ENCODE results near the gene SERPINB12.

SERPINB12 gene, protein sequence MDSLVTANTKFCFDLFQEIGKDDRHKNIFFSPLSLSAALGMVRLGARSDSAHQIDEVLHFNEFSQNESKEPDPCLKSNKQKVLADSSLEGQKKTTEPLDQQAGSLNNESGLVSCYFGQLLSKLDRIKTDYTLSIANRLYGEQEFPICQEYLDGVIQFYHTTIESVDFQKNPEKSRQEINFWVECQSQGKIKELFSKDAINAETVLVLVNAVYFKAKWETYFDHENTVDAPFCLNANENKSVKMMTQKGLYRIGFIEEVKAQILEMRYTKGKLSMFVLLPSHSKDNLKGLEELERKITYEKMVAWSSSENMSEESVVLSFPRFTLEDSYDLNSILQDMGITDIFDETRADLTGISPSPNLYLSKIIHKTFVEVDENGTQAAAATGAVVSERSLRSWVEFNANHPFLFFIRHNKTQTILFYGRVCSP

DNA sequence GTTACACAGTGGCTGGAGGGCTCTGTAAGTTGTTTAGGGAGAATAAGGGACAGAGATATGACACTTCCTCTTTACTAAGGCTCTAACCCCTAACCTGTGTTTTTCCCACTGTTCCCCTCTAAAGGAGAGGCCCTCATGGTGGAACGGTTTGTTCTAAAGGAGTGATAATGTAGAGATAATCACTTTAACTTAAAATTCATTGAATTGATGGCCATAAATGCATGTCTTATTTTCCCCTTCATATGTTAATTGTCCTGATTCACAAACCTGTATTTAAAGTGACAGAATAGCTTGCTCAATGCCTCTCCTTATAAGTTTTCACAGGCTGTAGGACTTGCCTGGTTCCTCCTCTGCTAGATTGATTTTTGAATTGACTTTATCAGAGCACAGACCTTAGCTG, at the start of gene SERPINB12:
SERPINB12 (plus strand) TSS at position 301 of the 400 bp plus-strand sequence. CDS start 13,791 bp downstream, outside the sequence.
- in situ Hi-C loops (cut with MboI; ENCODE audit: low sequenced_read_pairs): no loop called here

DNA sequence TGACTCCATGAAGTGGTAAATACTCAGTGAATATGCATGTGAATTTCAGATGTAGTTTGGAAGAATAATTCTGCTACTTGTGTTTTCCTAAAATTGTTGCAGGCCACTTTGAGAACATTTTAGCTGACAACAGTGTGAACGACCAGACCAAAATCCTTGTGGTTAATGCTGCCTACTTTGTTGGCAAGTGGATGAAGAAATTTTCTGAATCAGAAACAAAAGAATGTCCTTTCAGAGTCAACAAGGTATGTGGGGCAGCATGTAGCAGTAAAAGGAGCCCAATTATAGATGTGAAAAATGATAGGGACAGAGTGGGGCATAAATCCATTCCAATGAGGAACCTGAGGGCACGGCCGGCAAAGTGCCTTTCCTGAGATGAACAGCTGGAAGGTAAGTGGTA, 49.3 kb upstream of the SERPINB12 start:
- in situ Hi-C loops (cut with MboI; ENCODE audit: low sequenced_read_pairs): no loop called here

DNA sequence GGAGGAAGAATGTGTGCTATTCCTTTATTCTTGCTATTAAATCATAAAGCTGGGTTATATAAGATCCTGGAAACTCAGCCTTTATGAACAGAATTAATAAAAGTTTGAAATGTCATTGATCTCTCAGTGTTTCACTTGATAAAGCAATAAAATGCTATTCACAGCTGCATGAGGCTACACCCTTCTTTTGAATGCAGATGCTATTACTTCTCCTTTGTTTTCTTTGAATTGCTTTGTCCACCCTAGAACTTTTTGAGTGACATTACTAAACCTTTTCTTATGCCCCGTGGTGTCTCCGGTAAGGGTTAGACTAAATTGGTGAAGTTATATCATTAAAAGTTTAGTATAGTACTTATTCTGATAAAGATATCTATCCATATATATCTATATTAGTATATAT, 46.5 kb upstream of the SERPINB12 start:
- in situ Hi-C loops (cut with MboI; ENCODE audit: low sequenced_read_pairs): no loop called here

DNA sequence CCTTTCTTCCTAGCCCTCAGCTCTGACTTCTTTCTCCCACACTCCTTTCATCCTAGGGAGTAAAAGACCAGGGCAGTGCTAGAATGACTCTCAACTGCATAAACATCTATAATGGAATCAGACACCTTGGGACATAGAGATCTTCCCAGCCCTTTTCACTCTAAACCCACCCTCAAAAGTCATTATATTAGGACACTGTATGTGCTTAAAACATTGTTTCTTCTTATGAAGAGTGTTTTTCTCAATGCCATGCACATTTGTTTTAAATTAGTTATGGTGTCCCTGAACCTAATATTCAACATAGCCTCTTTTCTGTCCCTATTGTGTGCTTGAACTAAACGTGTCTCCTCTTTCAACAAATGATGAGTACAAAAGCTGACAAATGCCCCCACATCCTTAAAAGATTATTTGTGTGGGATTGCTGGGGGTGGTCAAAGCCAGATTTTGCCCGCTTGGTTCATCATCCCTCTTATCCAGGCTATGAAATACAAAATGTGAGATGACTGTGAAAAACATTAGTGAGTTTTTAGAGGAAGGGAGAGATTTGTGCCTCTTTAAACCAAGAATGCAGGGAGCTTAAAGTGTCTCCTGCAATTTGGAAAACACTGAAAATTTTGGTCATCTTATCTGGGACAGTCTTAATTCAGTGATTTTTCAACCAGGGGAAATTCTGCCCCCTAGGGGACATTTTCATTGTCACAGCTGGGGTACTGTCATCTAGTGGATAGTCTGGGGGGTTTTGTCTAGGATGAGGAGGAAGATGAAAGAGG, 36.4 kb upstream of the SERPINB12 start:
- in situ Hi-C loops (cut with MboI; ENCODE audit: low sequenced_read_pairs): loop anchor here (25.0 kb wide), 1 partner anchor 482 kb away; no protein-coding TSS in a partner anchor

DNA sequence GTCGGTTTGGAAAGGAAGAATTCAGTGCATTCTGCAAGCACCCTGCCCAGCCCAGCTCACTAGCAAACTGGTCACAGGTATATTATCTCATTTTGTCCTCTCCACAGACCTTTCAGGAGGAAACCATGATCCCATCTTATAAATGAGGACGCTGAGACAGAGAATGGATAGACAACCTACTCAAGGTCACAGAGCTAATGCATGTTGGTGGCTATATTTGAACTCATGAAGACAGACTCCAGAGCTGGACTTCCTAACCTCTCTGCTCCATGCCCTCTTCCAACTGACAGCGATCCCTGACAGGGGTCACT, 35.9 kb upstream of the SERPINB12 start:
- in situ Hi-C loops (cut with MboI; ENCODE audit: low sequenced_read_pairs): loop anchor here (25.0 kb wide), 1 partner anchor 481 kb away; no protein-coding TSS in a partner anchor

DNA sequence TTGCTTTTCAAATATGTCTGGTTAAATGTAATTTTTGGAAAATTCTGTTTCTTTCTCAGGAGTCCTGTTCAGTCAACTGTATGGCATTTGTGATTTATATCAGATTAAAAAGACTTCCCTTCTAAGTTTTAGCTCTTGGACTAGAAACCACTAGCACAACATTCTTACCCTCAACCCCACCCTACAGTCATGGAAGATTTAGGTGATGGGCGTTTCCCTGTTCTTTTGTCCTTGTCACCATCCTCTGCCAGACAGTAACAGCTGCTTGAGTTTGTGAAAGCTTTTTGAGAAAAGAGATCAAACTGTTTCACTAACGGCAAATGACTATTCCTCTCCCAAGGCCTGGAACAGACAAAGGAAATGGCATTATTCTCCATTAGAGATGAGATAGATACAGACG, 33.6 kb upstream of the SERPINB12 start:
- in situ Hi-C loops (cut with MboI; ENCODE audit: low sequenced_read_pairs): loop anchor here (25.0 kb wide), 1 partner anchor 479 kb away; no protein-coding TSS in a partner anchor

DNA sequence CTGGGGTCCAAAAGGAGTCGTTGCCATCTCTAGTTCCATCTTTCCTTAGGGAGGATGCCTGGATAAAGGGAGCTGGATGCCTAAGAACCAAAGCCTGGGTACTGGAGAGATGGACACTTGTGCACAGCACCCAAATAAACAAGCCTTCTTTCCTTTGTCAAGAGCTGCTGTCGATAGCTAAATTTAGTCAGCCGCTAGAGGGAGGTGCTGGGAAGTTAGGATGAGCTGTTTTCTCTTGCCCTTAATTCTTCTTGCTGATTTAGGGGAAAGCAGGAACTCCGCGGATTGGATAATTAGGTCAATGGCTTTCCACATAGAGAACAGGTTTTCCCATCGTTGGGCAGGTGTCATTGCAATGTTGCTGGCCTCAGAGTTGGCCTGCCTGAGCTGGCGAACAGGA, 30.9 kb upstream of the SERPINB12 start:
- in situ Hi-C loops (cut with MboI; ENCODE audit: low sequenced_read_pairs): loop anchor here (25.0 kb wide), 1 partner anchor 476 kb away; no protein-coding TSS in a partner anchor

DNA sequence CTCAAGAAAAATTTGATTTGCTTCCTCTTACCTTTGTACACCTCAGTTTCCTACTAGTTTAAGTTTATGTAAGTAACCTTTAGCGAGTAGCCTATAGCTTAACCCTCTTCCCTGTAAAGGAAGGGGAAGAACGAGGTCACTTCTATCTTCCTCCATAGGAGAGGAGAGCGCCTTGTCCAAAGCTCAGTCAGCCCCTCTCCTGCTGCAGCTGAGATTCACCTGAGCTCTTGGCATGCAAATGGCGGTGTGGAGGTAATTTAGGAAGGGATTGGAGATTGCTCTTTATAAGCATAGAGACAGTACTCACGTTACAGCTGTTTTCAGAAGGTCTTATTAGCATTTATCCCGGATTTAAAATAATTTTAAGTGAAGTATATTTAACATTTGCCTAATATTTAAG, 27.8 kb upstream of the SERPINB12 start:
- in situ Hi-C loops (cut with MboI; ENCODE audit: low sequenced_read_pairs): loop anchor here (25.0 kb wide), 1 partner anchor 473 kb away; no protein-coding TSS in a partner anchor

DNA sequence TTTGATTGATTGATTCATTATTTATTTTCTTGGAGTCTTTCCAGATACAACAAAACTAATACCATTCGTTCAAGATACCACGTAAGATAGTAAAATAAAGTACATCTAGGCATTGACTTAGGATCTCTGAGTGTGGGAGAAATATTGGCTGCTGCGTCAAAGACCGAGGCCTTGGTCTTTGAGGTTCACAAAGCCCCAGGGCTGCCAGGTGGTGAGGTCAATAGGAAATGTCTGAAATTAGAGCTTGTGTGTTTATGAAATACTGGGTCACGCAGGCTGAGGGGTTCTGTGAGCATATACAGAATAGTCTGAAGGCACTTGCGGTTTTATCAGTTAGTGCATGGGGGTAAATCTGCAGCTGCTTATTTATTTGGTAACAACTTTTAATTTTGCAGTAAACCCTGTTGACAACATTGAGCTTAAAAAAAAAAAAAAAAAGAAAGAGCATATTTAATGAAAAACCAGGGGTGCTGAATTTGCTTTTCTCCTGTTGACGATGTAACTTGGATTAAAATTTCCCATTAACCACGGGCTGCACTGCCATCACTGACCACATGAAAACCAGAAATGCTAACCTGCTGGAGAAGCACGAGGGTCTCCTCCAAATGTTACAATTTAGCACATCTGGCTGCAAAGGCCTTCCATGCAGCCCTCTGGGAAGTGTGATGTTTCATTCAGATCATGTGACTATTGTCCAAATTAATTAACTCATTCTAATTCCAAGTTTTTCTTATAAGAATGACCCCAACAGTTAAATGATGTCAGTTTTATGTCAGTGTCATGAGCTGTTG, 27.1 kb upstream of the SERPINB12 start:
- in situ Hi-C loops (cut with MboI; ENCODE audit: low sequenced_read_pairs): loop anchor here (25.0 kb wide), 1 partner anchor 472 kb away; no protein-coding TSS in a partner anchor

DNA sequence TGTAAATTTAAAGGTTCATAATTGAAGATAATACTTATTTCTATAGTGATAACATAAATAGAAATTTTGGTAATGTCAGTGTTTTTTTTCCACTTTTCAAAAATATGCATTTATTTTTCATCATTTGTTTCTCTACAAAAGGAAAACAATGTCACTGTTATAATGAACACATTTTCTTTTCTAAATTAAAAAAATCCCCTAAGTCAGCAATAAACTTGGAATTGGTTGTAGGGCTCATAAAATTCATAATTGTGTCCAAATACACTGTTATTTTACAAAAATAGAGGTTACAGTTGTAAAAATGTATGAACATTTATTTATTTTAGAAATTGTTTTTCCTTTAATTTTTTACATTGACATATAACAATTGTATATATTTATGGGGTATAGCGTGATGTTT, 26.4 kb upstream of the SERPINB12 start:
- in situ Hi-C loops (cut with MboI; ENCODE audit: low sequenced_read_pairs): loop anchor here (25.0 kb wide), 1 partner anchor 472 kb away; no protein-coding TSS in a partner anchor

DNA sequence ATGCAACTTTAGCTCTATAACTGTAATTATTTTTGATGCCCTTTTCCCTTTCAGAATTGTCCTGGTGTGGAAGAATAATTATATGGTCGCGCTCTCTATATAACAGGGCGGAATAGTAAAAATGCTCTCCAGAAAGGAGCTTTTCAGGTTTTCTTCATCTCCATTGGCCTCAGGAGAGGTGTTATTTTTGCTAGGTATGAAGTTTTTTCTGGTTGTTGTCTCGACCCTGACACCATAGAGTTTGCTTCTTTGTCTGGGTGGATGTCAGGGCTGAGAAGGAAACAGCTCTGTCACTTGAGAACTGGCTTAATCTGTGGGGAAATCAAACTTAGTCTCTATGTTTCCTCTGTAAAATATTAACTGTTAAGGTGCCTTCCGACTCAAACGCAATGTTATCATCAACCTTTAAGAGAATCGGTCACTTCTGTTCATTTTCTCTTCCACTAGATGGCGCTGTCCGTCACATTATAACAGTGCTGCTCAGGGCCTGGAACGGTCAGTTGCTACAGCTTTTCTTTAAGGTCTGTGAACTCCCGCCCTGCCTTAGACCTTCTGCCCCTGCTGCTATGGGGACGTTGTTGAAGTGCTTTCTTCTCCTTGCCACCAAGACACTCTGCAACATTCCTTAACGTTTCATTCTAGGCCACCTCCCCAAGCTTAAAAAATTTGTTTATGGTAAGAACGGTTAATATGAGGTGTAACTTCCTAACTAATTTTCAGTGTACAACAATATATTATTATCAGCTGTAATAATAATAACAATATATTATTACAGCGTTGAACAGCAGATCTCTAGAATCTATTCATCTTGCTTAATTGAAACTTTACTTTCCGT, 23.8 kb upstream of the SERPINB12 start:
- in situ Hi-C loops (cut with MboI; ENCODE audit: low sequenced_read_pairs): loop anchor here (25.0 kb wide), 1 partner anchor 469 kb away; no protein-coding TSS in a partner anchor

DNA sequence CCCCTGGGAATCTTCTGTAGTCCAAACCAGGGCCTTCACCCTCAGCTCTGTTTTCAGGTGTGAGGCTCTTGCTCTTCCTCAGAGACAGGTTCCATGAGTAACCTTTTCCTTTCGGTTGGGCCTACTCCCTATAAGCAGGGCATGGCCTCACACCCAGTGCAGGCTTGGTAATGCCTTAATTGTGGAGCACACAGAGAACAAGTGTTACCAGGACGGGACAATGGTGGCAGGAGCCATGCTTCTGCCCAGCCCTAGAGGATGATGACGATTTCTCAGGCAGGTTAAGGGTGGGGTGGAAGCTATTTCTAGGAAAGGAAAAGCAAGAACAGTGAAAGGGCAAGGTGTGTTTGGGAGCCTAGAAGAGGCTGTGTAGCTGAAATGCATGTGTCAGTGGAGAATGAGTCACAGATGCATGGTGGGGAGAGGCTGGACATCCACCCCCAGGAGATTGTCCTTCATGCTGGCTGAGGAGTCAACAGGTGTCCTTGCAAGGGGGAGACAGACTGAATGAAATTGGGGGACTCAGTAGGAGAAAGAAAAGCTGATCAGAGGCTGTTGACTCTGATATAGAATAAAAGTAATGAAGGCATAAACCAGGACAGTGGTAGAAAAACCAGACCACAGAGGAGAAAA, 22.0 kb upstream of the SERPINB12 start:
- in situ Hi-C loops (cut with MboI; ENCODE audit: low sequenced_read_pairs): loop anchor here (10.0 to 25.0 kb wide), 2 partner anchors 335 to 467 kb away; no protein-coding TSS in a partner anchor

DNA sequence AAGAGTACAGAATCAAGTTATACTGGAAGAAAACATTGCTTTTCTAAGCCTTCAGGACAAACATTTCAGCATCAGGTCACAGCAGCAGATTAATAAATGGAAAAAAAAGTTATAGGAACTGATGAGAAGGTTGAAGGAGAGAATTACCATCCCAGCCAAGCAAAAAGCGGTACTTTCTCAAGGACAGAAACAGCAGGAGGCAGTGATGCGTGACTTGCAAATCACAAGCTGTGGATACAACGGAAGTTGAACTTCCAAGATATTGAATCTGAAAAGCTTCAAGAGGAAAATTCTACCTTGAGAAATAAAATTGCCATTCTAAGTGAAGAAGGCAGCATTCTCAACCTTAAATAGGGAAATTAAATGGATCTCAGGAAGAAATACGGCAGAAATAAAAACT, 18.5 kb upstream of the SERPINB12 start:
- in situ Hi-C loops (cut with MboI; ENCODE audit: low sequenced_read_pairs): loop anchor here (10.0 to 25.0 kb wide), 2 partner anchors 331 to 464 kb away; no protein-coding TSS in a partner anchor

DNA sequence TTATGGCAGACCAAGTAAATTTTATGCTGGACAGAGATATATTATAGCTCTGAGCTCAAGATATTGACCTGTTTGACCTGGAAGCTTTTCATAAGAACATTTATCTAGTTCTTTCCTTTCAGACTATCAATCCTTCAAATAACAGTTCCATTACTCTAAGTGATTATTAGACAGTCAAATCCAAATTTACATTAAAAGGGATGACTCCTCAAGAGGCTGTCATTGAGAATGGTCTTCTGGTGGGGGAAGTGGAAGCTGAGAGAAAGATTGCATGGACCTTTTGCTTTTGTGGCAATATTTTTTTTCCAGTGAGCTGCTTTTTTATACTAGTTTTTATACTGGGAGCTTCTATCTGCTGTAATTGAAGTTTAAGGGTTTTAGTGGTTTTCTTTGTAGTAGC, 14.9 kb upstream of the SERPINB12 start:
- in situ Hi-C loops (cut with MboI; ENCODE audit: low sequenced_read_pairs): loop anchor here (10.0 kb wide), 1 partner anchor 328 kb away; no protein-coding TSS in a partner anchor

DNA sequence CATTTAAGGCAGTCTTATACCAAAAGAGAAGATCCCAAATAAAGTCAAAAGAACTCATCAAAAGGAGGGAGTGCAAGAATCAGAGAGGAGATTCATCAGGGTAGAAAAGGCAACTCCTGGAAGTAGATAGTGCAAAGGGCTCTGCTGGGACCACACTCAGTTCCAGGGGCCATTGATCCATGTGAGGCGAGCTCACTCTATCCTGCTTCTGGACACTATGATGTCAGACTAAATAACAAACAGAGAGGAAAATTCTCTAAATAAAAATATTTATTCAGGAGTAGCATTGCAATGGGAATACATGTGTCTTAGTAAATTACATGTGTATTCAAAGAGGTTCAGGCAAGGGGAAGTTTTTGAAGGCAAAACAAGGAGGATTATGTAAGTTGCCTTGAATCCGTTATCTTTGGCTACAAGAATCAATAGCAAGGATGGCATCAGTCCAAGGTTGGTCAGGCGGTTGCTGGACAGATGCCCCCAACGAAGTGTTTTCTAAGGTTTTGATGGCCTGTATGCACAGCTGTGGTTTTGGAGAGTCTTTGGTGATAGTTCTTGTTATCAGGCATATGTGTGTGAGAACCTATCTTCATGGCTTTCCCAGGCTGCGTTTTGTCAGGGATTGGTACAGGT, 13.2 kb upstream of the SERPINB12 start:
- in situ Hi-C loops (cut with MboI; ENCODE audit: low sequenced_read_pairs): loop anchor here (10.0 kb wide), 1 partner anchor 326 kb away; no protein-coding TSS in a partner anchor

DNA sequence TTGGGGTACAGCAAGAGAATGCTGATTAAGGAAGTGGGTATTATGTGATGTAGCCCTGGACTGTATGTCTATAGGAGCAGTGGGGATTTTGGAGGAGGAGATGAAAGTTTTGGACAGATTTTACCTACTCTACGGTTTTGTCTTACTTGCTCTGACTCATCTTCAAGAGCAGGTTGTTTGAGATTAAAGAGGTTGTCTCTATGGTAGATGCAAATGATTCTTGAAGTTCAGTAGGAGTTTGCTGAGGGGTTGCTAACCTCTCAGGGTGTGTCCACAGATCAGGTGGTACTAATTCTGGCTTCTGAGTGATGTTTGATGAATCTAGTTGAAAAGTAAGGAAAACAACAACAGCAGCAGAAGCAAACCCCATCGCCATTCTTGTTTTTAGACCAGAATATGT, 9.7 kb upstream of the SERPINB12 start:
- in situ Hi-C loops (cut with MboI; ENCODE audit: low sequenced_read_pairs): no loop called here

DNA sequence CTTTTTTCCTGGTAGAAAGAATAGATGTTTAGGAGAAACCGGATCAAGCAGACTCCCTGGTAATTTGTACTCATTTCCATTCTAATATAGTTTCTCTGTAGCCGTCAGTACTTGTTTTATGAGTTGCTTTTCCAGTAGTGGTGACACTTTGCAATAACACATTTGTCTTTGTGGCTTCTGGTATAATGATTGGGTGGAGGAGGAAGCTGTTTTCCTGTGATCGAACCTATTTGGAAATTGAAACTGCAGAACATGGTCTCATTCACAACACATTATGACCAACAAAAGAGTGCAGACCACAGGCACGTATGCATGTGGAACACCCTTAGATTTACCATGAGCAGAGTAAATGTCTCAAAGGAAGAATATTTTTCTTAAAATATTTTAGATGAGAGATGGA, 7.6 kb upstream of the SERPINB12 start:
- in situ Hi-C loops (cut with MboI; ENCODE audit: low sequenced_read_pairs): no loop called here

DNA sequence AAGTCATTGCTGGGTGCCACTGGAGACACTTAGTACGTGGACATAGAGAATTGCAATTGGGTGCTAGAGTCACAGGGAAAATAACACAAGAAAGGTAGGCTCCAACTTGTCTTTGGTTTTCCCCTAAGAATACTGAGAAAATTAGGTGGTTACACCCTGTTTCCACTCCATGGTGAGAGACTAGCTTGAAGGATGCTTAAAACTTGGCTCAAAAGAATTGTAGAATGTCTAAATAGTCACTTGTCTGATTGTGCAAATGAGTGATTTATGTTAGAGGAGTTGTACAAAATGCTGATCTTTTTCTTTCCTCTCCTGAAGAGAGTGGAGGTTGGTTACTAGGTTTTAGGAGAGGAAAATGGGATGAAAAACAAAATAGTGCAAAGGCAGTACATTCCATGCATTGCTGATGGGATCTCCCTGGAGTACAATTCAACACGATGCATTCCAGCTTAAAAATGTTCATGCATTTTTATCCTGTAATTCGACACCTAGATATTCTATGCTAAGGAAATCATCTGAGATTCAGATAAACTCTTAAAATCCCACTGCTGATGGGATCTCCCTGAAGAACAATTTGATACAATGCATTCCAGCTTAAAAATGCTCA, 2.2 kb upstream of the SERPINB12 start:
- in situ Hi-C loops (cut with MboI; ENCODE audit: low sequenced_read_pairs): no loop called here

All from HL-60/S4 (cell line).